HG03521 (cell line): ENCODE data around the gene PEMT.

ENCODE experiments used
- ATAC-seq: cut with Tn5 transposase; IDR thresholded peaks from one replicate; pipeline ENCODE4 v1.9.1; 2021; ENCODE audit warnings: mild to moderate bottlenecking, moderate library complexity; ENCODE audit not compliant: unreplicated experiment

The PEMT gene

DNA sequence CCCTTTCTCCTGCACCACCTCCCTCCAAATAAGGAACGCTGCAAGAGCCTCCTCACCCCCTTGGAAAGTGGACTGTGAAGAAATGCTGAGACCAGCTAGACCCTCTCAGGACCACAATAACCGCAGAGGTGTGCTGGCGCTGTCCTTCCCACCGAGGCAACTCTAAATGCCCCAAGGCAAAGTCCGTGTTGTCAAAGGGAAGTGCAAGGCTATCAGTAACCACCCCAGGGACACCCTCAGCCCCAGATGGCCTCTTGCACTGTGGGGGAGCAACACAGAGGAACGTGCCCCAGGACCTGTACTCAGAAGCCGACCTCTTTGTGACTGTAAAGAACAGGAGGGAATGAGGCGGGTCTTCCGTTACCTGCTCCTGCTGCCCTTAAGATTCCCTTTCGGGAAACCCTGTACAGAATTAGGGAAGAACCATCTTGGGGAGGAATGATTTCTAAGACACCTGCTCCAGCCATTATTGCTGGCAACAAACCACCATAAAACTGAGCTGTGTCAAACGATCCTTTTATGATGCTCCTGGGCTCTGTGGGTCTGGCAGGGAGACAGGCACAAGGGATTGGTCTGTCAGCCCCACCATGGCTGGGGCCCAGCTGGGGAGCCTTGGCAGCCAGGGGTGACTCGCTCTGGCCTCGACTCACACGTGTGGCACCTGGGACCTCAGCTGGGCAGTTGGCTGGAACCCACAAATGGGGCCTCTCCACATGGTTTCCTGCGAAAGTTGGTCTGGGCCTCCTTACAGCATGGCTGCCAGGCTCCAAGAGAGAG is 129.3 kb downstream of the PEMT start:
- no peak for ATAC-seq

DNA sequence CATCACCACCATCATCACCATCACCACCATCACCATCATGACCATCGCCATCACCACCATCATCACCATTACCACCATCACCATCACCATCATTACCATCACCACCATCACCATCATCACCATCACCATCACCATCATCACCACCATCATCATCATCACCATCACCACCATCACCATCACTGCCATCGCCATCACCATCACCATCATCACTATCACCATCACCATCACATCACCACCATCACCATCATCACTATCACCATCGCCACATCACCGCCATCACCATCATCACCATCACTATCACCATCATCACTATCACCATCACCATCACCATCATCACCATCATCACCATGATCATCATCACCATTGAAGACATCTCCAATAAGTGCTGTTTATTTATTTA is 131.5 kb downstream of the PEMT start:
- no peak for ATAC-seq

DNA sequence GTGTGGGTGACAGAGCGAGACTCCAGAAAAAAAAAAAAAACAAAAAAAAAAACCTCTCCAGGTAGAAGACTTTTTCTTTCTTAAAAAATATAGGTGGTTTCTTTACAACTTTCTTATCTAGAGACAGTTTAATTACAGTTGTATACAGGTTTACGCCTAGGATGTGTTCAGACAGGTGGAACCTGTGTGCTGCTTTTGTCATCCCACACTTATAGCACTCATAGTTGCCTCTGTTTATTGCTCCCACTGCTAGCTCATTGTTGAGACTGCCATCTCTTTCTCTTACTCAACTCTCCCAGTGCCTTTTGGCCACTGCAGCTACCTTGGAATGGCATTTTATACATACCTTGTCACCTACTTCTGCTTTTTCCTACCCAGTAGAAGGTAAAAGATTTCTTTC is 133.8 kb downstream of the PEMT start:
- ATAC-seq, result no peak

DNA sequence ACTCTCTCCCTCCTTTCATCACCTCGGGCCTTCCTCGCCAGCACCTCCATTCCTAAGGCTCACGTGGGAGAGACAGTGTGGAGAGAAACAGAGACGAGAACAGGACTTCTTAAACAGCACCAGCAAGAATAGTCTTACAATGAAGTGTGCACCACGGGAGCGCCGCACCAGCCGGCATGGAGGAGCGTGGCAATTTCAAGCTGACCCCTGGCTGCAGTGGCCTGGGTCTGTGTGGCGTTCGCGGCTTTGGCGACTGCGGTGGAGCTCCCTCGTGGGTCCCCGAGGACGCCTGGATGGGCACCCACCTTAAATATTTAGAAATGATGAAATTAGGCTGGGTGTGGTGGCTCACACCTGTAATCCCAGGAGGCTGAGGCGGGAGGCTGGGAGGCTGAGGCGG is 135.3 kb downstream of the PEMT start:
- ATAC-seq, result no peak
